ENCODE results near the gene TMEM100.

GRCh38 chr17:55757659-55758058, 35.0 kb upstream of the TMEM100 start:
- TF ChIP-seq GATA2 (IDR thresholded peaks at IDR 0.05; ENCODE audit: low read depth, low read length) (no peak), GATA3 (IDR thresholded peaks at IDR 0.05; ENCODE audit: low read depth, low read length) (no peak)

All from SH-SY5Y (cell line).